Gastrocnemius medialis (tissue), 4 donors: Measurements from ENCODE around the gene INSRR.

Experiments
- POLR2A ChIP-seq, 2 donors: fragments of 450-650 bp; IDR thresholded peaks; one replicate each; pipeline ENCODE4 v1.6.1; 2017; ENCODE audit warnings: antibody characterized with exemption in 2 of 2, mild to moderate bottlenecking in 2 of 2, moderate library complexity in 2 of 2
- TF ChIP-seq, protein P1 (sequence below), 5 experiments: fragments of 450-650 bp in 3 of 5; fragments of 200-600 bp in 2 of 5; sonication (generic) in 2 of 5; IDR thresholded peaks in 4 of 5; conservative IDR thresholded peaks in 1 of 5; 1 replicate in 4 of 5; 2 replicates in 1 of 5; pipeline ENCODE4 v1.5.1; 2016 to 2019; ENCODE audit warnings: antibody characterized with exemption in 5 of 5, mild to moderate bottlenecking in 3 of 5, moderate library complexity in 3 of 5

DNA sequence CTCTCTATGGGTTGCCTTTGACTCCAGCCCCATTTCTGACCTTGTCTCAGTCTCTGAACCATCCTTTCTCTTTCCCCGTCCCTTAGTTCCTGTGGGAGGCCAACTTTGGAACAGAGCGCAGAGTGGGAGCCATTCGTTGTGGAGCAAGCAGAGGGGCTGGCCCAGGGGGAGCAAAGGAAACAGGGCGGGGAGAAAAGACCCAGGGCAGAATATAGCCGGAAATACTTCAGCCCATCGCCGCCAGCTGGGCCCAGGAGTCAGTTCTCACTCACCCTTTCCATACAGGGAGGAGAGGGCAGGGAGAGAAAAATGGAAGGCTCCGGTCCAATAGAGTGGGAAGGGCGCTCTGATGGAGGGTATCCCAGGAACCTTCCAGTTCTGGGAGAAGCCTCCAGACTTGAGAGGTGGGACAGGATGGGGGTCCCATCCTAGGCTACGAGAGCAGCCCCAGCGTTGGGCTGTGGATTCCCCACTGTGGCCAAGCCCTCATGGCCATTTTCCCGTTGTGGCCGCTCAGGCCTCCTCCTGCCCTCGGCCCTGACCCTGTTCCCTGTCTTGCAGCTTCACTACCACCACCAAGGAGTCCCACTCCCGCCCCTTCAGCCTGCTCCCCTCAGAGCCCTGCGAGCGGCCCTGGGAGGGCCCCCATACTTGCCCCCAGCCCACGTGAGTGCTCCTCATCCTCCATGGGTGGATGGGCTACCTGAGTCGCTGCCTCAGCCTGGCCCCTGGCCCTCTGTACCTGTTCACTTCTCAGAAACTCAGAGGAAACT lies 45.5 kb upstream of the INSRR start:
- TF ChIP-seq, protein P1, sequence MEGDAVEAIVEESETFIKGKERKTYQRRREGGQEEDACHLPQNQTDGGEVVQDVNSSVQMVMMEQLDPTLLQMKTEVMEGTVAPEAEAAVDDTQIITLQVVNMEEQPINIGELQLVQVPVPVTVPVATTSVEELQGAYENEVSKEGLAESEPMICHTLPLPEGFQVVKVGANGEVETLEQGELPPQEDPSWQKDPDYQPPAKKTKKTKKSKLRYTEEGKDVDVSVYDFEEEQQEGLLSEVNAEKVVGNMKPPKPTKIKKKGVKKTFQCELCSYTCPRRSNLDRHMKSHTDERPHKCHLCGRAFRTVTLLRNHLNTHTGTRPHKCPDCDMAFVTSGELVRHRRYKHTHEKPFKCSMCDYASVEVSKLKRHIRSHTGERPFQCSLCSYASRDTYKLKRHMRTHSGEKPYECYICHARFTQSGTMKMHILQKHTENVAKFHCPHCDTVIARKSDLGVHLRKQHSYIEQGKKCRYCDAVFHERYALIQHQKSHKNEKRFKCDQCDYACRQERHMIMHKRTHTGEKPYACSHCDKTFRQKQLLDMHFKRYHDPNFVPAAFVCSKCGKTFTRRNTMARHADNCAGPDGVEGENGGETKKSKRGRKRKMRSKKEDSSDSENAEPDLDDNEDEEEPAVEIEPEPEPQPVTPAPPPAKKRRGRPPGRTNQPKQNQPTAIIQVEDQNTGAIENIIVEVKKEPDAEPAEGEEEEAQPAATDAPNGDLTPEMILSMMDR (IDR thresholded peaks at IDR 0.05 in 4 of 5, conservative IDR thresholded peaks at IDR 0.05 in 1 of 5), result no peak
- TF ChIP-seq POLR2A (IDR thresholded peaks at IDR 0.05), result no peak
